Endothelial cell of umbilical vein (primary cell): Measurements from ENCODE around the gene PTTG1IP2.

ENCODE experiments used
- CTCF ChIP-seq, 2 donors: IDR thresholded peaks; 1 replicate in 1 of 2; 2 replicates in 1 of 2; pipeline ENCODE4 v1.5.1; 2011; ENCODE audit warnings: low read length in 2 of 2, mild to moderate bottlenecking in 2 of 2, moderate library complexity in 2 of 2, control low read depth in 1 of 2, inconsistent platforms in 1 of 2, low read depth in 1 of 2; ENCODE audit not compliant: insufficient read depth in 1 of 2; ENCODE audit errors: extremely low read depth in 1 of 2
- EZH2 ChIP-seq: IDR thresholded peaks from 2 replicates; pipeline ENCODE4 v1.6.1; 2012; ENCODE audit warnings: borderline replicate concordance, low read depth, mild to moderate bottlenecking, moderate library complexity, low read length, inconsistent platforms; ENCODE audit not compliant: severe bottlenecking
- MYC ChIP-seq: IDR thresholded peaks from one replicate; pipeline ENCODE4 v1.6.1; 2011; ENCODE audit warnings: mild to moderate bottlenecking, low read depth, low read length
- POLR2A ChIP-seq: IDR thresholded peaks from 2 replicates; pipeline ENCODE4 v1.6.1; 2012; ENCODE audit warnings: low read depth, mild to moderate bottlenecking, control low read depth, low read length

GRCh38 chr7:90483251-90483650, 13.8 kb downstream of the PTTG1IP2 start:
- TF ChIP-seq MYC, result no peak
- no peak for TF ChIP-seq CTCF (IDR thresholded peaks at IDR 0.05; ENCODE audit: extremely low read depth in 1 of 2, insufficient read depth in 1 of 2, low read depth in 1 of 2, low read length in 2 of 2)
- no peak for TF ChIP-seq POLR2A
- no peak for TF ChIP-seq EZH2
